ENCODE results near the gene TRMT112. TPM values are rescaled to one million over a fixed set of nuclear protein-coding genes. Genes with fewer than 3 reads are reported as not detected.
"Not testable (repeated sequence)": the region's sequence is repeated elsewhere in the genome, so short reads cannot be mapped to it uniquely, and the experiment has no call there.

The TRMT112 gene
- total RNA-seq, 2 experiments from 2014 or later: 205 to 322 TPM

GRCh38 chr11:64317961-64318765 is 804 bp upstream of the TRMT112 start, which contains the start of gene PRDX5:
Gene PRDX5, plus strand, starts transcription at chr11:64318121. Its CDS starts 95 bp downstream, at chr11:64318216.
- H3K4me2 ChIP-seq (ENCODE audit: low read length): peak within 1 kb of the TSS; percentile 79
- ChIA-PET POLR2A (interaction anchor here (0.5 to 2.3 kb wide), 26 partner anchors 11 to 684 kb away, joined by 3 to 22 read pairs (median 4); partner anchors contain the start of genes BAD, CCDC88B, ESRRA and FERMT3), CTCF (ENCODE audit: unreplicated experiment) (interaction anchor here (0.6 to 2.1 kb wide), 16 partner anchors 10 to 457 kb away, joined by 3 to 33 read pairs (median 4); partner anchors contain the start of genes ESRRA and FERMT3)
- H3K4me3 ChIP-seq (ENCODE audit: low read depth, low read length, poor library complexity, severe bottlenecking): peak within 1 kb of the TSS; percentile 83
- H3K79me2 ChIP-seq (ENCODE audit: insufficient read depth, low read depth, low read length): peaks cover 17% of the 10 kb centered on the region; the same call in 1 of the 2 replicates
- no TSS peak for BruUV-seq (replicated peaks)
- DNase-seq (ENCODE audit: low spot score): peak; percentile 98
- peaks cover 76% of the 10 kb centered on the region for H3K36me3 ChIP-seq (ENCODE audit: insufficient read depth, low read length)
- TF ChIP-seq CTCF (conservative IDR thresholded peaks at IDR 0.05; ENCODE audit: low read length) (peak; percentile 70), EZH2phosphoT487 (IDR thresholded peaks at IDR 0.05; ENCODE audit: borderline replicate concordance, low read depth, low read length) (no peak)
- H3K9me3 ChIP-seq (ENCODE audit: low read length): no peaks in the 10 kb centered on the region
- H3K4me1 ChIP-seq (ENCODE audit: insufficient read depth, low read length, poor library complexity, severe bottlenecking): peaks cover 29% of the 10 kb centered on the region
- no peaks in the 10 kb centered on the region for H4K20me1 ChIP-seq (ENCODE audit: insufficient read depth, low read length)
- intact Hi-C loops (cut with micrococcal nuclease; ENCODE audit: unreplicated experiment): loop anchor here (1.0 to 2.0 kb wide), 5 partner anchors 13 to 37 kb away; partner anchors contain the start of genes CCDC88B and ESRRA
- H3K27ac ChIP-seq (ENCODE audit: low read depth, low read length, poor library complexity, severe bottlenecking): peak within 1 kb of the TSS; percentile 88
- peak within 1 kb of the TSS; percentile 57; the same call in 1 of the 2 replicates for H2AFZ ChIP-seq (ENCODE audit: low read length)
- H3K9me2 ChIP-seq (ENCODE audit: insufficient read depth, low read length): no peaks in the 10 kb centered on the region

GRCh38 chr11:64316672-64317324 is 561 bp downstream of the TRMT112 start:
- H3K4me3 ChIP-seq (ENCODE audit: low read depth, low read length, poor library complexity, severe bottlenecking): peak overlapping the region; percentile 83
- H2AFZ ChIP-seq (ENCODE audit: low read length): no peak overlapping the region
- POLR2A ChIA-PET: interaction anchor here (0.6 to 2.3 kb wide), 17 partner anchors 9 to 250 kb away, joined by 3 to 22 read pairs (median 5); partner anchors contain the start of genes BAD, CCDC88B, ESRRA and FKBP2

GRCh38 chr11:64315667-64316526 is 1.5 kb downstream of the TRMT112 start:
- peak overlapping the region; percentile 88 for H3K27ac ChIP-seq (ENCODE audit: low read depth, low read length, poor library complexity, severe bottlenecking)

More at GRCh38 chr11:64316672-64317324, 561 bp downstream of the TRMT112 start:
- Histone ChIP-seq H3K36me3 (ENCODE audit: insufficient read depth, low read length) (peaks cover 76% of the 10 kb centered on the region), H3K4me2 (ENCODE audit: low read length) (peak overlapping the region; percentile 77), H3K9me3 (ENCODE audit: low read length) (no peaks in the 10 kb centered on the region), H3K79me2 (ENCODE audit: insufficient read depth, low read depth, low read length) (peaks cover 17% of the 10 kb centered on the region; the same call in 1 of the 2 replicates), H3K27ac (ENCODE audit: low read depth, low read length, poor library complexity, severe bottlenecking) (peak overlapping the region; percentile 88), H3K9me2 (ENCODE audit: insufficient read depth, low read length) (no peaks in the 10 kb centered on the region), H4K20me1 (ENCODE audit: insufficient read depth, low read length) (no peaks in the 10 kb centered on the region), H3K4me1 (ENCODE audit: insufficient read depth, low read length, poor library complexity, severe bottlenecking) (peaks cover 29% of the 10 kb centered on the region)
- DNase-seq (ENCODE audit: low spot score): peak; percentile 59
- CTCF ChIA-PET (ENCODE audit: unreplicated experiment): interaction anchor here (0.7 to 2.1 kb wide), 10 partner anchors 9 to 132 kb away, joined by 3 to 33 read pairs (median 4); partner anchors contain the start of gene FERMT3
- TF ChIP-seq EZH2phosphoT487 (IDR thresholded peaks at IDR 0.05; ENCODE audit: borderline replicate concordance, low read depth, low read length) (no peak), CTCF (conservative IDR thresholded peaks at IDR 0.05; ENCODE audit: low read length) (peak; percentile 60)
- TSS peak; percentile 100 for BruUV-seq (replicated peaks)
- intact Hi-C loops (cut with micrococcal nuclease; ENCODE audit: unreplicated experiment): loop anchor here (1.0 kb wide), 3 partner anchors 11 to 39 kb away; partner anchors contain the start of gene ESRRA

More at GRCh38 chr11:64315667-64316526, 1.5 kb downstream of the TRMT112 start:
- peak overlapping the region; percentile 77 for H3K4me2 ChIP-seq (ENCODE audit: low read length)
- H3K4me1 ChIP-seq (ENCODE audit: insufficient read depth, low read length, poor library complexity, severe bottlenecking): peaks cover 29% of the 10 kb centered on the region
- H4K20me1 ChIP-seq (ENCODE audit: insufficient read depth, low read length); intact Hi-C loops (cut with micrococcal nuclease; ENCODE audit: unreplicated experiment); H2AFZ ChIP-seq (ENCODE audit: low read length); DNase-seq (ENCODE audit: low spot score); H3K9me3 ChIP-seq (ENCODE audit: low read length); H3K9me2 ChIP-seq (ENCODE audit: insufficient read depth, low read length): not testable (repeated sequence)
- ChIA-PET CTCF (ENCODE audit: unreplicated experiment) (interaction anchor here (0.6 kb wide), 1 partner anchor 11 kb away, joined by 3 read pairs; no protein-coding TSS in a partner anchor), POLR2A (interaction anchor here (0.6 to 2.3 kb wide), 2 partner anchors 25 to 39 kb away, joined by 3 to 22 read pairs; partner anchors contain the start of gene CCDC88B)
- BruUV-seq (replicated peaks): TSS peak; percentile 45
- H3K4me3 ChIP-seq (ENCODE audit: low read depth, low read length, poor library complexity, severe bottlenecking): peak overlapping the region; percentile 83
- H3K36me3 ChIP-seq (ENCODE audit: insufficient read depth, low read length): peaks cover 72% of the 10 kb centered on the region
- peaks cover 17% of the 10 kb centered on the region; the same call in 1 of the 2 replicates for H3K79me2 ChIP-seq (ENCODE audit: insufficient read depth, low read depth, low read length)

Measured in OCI-LY7 (cell line).